A673 (cell line): ENCODE data around the gene SMYD3. TPM values are rescaled to one million over a fixed set of nuclear protein-coding genes. Genes with fewer than 3 reads are reported as not detected.

Experiments
- BruUV-seq: library from RNA; stranded (reverse); fragments of 400-500 nt; replicated peaks from 2 replicates; lab custom pipeline; 2021; lab: Mats Ljungman, UMichigan
- CTCF ChIA-PET: fragments of 300-600 bp; sonication (Branson Sonifier 250); formaldehyde crosslinking; loops from one replicate; lab custom pipeline; 2022; ENCODE audit warnings: antibody characterized with exemption; lab: Charles Lee
- POLR2A ChIA-PET: fragments of 300-600 bp; sonication (Branson Sonifier 250); formaldehyde crosslinking; loops from one replicate; lab custom pipeline; 2022; ENCODE audit warnings: antibody characterized with exemption; ENCODE audit not compliant: low non-redundant PET; lab: Charles Lee
- DNase-seq: peaks from one replicate; pipeline ENCODE4 v3.0.0-alpha.2; 2015; ENCODE audit warnings: low spot score
- H3K27ac ChIP-seq: fragments of 200-600 bp; sonication (generic); 2 replicates; pipeline ENCODE4 v1.5.1; 2016; ENCODE audit warnings: mixed run types, low read depth, mild to moderate bottlenecking, mixed read lengths, antibody characterized with exemption, low read length; ENCODE audit not compliant: poor library complexity, severe bottlenecking
- H3K27me3 ChIP-seq: fragments of 200-600 bp; sonication (generic); replicated peaks from 2 replicates; pipeline ENCODE4 v1.6.1; 2017; ENCODE audit warnings: mixed run types, low read depth, mild to moderate bottlenecking, mixed read lengths, antibody characterized with exemption, low read length; ENCODE audit not compliant: insufficient read depth, poor library complexity
- H3K36me3 ChIP-seq: fragments of 200-600 bp; sonication (generic); 2 replicates; pipeline ENCODE4 v1.6.1; 2016; ENCODE audit warnings: mixed run types, mild to moderate bottlenecking, mixed read lengths, antibody characterized with exemption, low read length; ENCODE audit not compliant: insufficient read depth, poor library complexity, severe bottlenecking
- H3K4me1 ChIP-seq: fragments of 200-600 bp; sonication (generic); 2 replicates; pipeline ENCODE4 v1.6.1; 2017; ENCODE audit warnings: mixed run types, mild to moderate bottlenecking, mixed read lengths, antibody characterized with exemption, low read length; ENCODE audit not compliant: insufficient read depth, poor library complexity, severe bottlenecking
- H3K4me3 ChIP-seq: fragments of 200-600 bp; sonication (generic); 2 replicates; pipeline ENCODE4 v1.5.1; 2016; ENCODE audit warnings: low read depth, mixed run types, mild to moderate bottlenecking, mixed read lengths, low read length; ENCODE audit not compliant: poor library complexity, severe bottlenecking
- H3K9me3 ChIP-seq: fragments of 200-600 bp; sonication (generic); 2 replicates; pipeline ENCODE4 v1.6.1; 2016; ENCODE audit warnings: mixed run types, low read depth, mild to moderate bottlenecking, mixed read lengths, antibody characterized with exemption, low read length; ENCODE audit not compliant: poor library complexity, severe bottlenecking
- CTCF ChIP-seq: fragments of 300-800, 200-600 bp; sonication (generic); conservative IDR thresholded peaks from 2 replicates; pipeline ENCODE4 v1.5.1; 2017; ENCODE audit warnings: low read depth, mild to moderate bottlenecking, antibody characterized with exemption, low read length, moderate library complexity, mixed read lengths
- EZH2 ChIP-seq: fragments of 200-600 bp; sonication (generic); IDR thresholded peaks from 2 replicates; pipeline ENCODE4 v1.6.1; 2017; ENCODE audit warnings: borderline replicate concordance, low read depth, mild to moderate bottlenecking, mixed read lengths, antibody characterized with exemption, low read length; ENCODE audit not compliant: poor library complexity, severe bottlenecking
- intact Hi-C: fragments of 100-400 bp; cut with micrococcal nuclease; formaldehyde crosslinking; loops from one replicate; pipeline ENCODE4 v1.10.0; 2022; ENCODE audit not compliant: unreplicated experiment
- total RNA-seq: library from RNA; stranded (reverse); gene quantifications from 2 replicates; pipeline ENCODE4 v1.2.3, GENCODE V29; 2021

The SMYD3 gene
- total RNA-seq, 1 experiment from 2014 or later, result 29.0 TPM

- no peak for TF ChIP-seq EZH2
- no peak for TF ChIP-seq CTCF
- Histone ChIP-seq H3K4me3 (no peak overlapping the region), H3K27me3 (no peaks in the 10 kb centered on the region), H3K36me3 (no peaks in the 10 kb centered on the region), H3K4me1 (no peaks in the 10 kb centered on the region), H3K9me3 (no peaks in the 10 kb centered on the region), H3K27ac (no peak overlapping the region)
- DNase-seq, result no peak
- POLR2A ChIA-PET, result no interaction called here
- no TSS peak for BruUV-seq
- CTCF ChIA-PET, result no interaction called here
- intact Hi-C loops, result no loop called here
These were observed 643.4 kb downstream of the SMYD3 start for GRCh38 chr1:245863566-245864184.

- H3K27me3 ChIP-seq, result no peaks in the 10 kb centered on the region
- H3K4me1 ChIP-seq, result no peaks in the 10 kb centered on the region
- DNase-seq, result no peak
- intact Hi-C loops, result no loop called here
- no peaks in the 10 kb centered on the region for H3K36me3 ChIP-seq
- no peak overlapping the region for H3K27ac ChIP-seq
- POLR2A ChIA-PET, result no interaction called here
- no peak overlapping the region for H3K4me3 ChIP-seq
- no TSS peak for BruUV-seq
- H3K9me3 ChIP-seq, result no peaks in the 10 kb centered on the region
- CTCF ChIA-PET, result no interaction called here
- TF ChIP-seq EZH2 (no peak), CTCF (no peak)
These were observed 644.1 kb downstream of the SMYD3 start for GRCh38 chr1:245862812-245863540.

GRCh38 chr1:245860657-245861544 is 646.2 kb downstream of the SMYD3 start:
- H3K4me3 ChIP-seq, result no peak overlapping the region
- DNase-seq, result no peak
- intact Hi-C loops, result no loop called here
- no peak overlapping the region for H3K27ac ChIP-seq
- no peaks in the 10 kb centered on the region for H3K9me3 ChIP-seq
- H3K27me3 ChIP-seq, result no peaks in the 10 kb centered on the region
- TF ChIP-seq CTCF (no peak), EZH2 (no peak)
- H3K36me3 ChIP-seq, result no peaks in the 10 kb centered on the region
- no TSS peak for BruUV-seq
- POLR2A ChIA-PET, result no interaction called here
- H3K4me1 ChIP-seq, result no peaks in the 10 kb centered on the region
- CTCF ChIA-PET, result no interaction called here
